GM12872 (cell line): ENCODE measurements around the gene GFRA4.

Experiments used
- CTCF ChIP-seq: IDR thresholded peaks from 3 replicates; pipeline ENCODE4 v1.5.1; 2011; ENCODE audit warnings: low read depth, mild to moderate bottlenecking, low read length, moderate library complexity; ENCODE audit not compliant: insufficient read depth

The GFRA4 gene

GRCh38 chr20:3686421-3686820 lies 23.2 kb upstream of the GFRA4 start:
- no peak for TF ChIP-seq CTCF

GRCh38 chr20:3685341-3685740 lies 22.1 kb upstream of the GFRA4 start:
- no peak for TF ChIP-seq CTCF

- TF ChIP-seq CTCF = no peak
Measured at GRCh38 chr20:3681931-3682781, 19.0 kb upstream of the GFRA4 start, which contains the start of gene ADAM33. Gene ADAM33, minus strand, starts transcription at chr20:3682010. Its CDS starts 6 bp downstream, at chr20:3682004.

GRCh38 chr20:3681352-3681930 lies 18.2 kb upstream of the GFRA4 start:
- no peak for TF ChIP-seq CTCF

GRCh38 chr20:3680701-3681351 lies 17.6 kb upstream of the GFRA4 start:
- no peak for TF ChIP-seq CTCF

- no peak for TF ChIP-seq CTCF
Measured at GRCh38 chr20:3679749-3680700, 16.8 kb upstream of the GFRA4 start.
